ENCODE measurements around the gene RANBP10. TPM values are rescaled to one million over a fixed set of nuclear protein-coding genes. Genes with fewer than 3 reads are reported as not detected.
A peak's percentile ranks its signal among the peaks of the same experiment; 100 is the strongest.

The RANBP10 gene
- total and polyA plus RNA-seq, 9 of the 15 experiments (the other 6 are each of a cell fraction or from before 2014, with no cell fraction given), result 0.61 to 19.3 (median 5.9) TPM

GRCh38 chr16:67833030-67833414, 26.7 kb upstream of the RANBP10 start (continued):
- TF ChIP-seq REST (IDR thresholded peaks at IDR 0.05; ENCODE audit: borderline replicate concordance) (no peak), REST (CRISPR knock-in tag; IDR thresholded peaks at IDR 0.05; ENCODE audit: low read depth) (no peak), ZNF408 (CRISPR knock-in tag; IDR thresholded peaks at IDR 0.05; ENCODE audit: low read depth) (no peak), MAX (CRISPR knock-in tag; IDR thresholded peaks at IDR 0.05) (no peak), HIVEP1 (CRISPR knock-in tag; IDR thresholded peaks at IDR 0.05) (no peak), FOXA3 (CRISPR knock-in tag; conservative IDR thresholded peaks at IDR 0.05 in 1 of 2, IDR thresholded peaks at IDR 0.05 in 1 of 2) (peak in 1 of 2 experiments; percentile 39; a peak in 1 of 4 replicates), XRCC4 (IDR thresholded peaks at IDR 0.05; ENCODE audit: extremely low read depth, insufficient read depth, insufficient read length) (no peak), ARID3B (CRISPR knock-in tag; IDR thresholded peaks at IDR 0.05; ENCODE audit: borderline replicate concordance) (0 out of 2 replicates have a peak, but pooled peaks have one; percentile 11), GATAD2A (IDR thresholded peaks at IDR 0.05) (no peak), SMAD3 (CRISPR knock-in tag; conservative IDR thresholded peaks at IDR 0.05) (no peak), HMBOX1 (IDR thresholded peaks at IDR 0.05) (no peak), THAP12 (CRISPR knock-in tag; IDR thresholded peaks at IDR 0.05) (0 out of 2 replicates have a peak, but pooled peaks have one; percentile 31), RB1 (IDR thresholded peaks at IDR 0.05; ENCODE audit: low read depth) (no peak), ZNF324 (CRISPR knock-in tag; IDR thresholded peaks at IDR 0.05) (no peak), RBM14 (IDR thresholded peaks at IDR 0.05; ENCODE audit: borderline replicate concordance, insufficient read depth, low read depth, low read length) (no peak), NFE2 (IDR thresholded peaks at IDR 0.05; ENCODE audit: low read depth) (peak; percentile 20; the same call in 1 of the 2 replicates)
